T-helper 2 cell (primary cell): ENCODE data around the gene CENPX.

Experiments used
- DNase-seq, 5 experiments: peaks; one replicate each; pipeline versions ENCODE4 v3.0.0 to v3.0.0-alpha.2; 2012 to 2022

The CENPX gene

GRCh38 chr17:82021900-82022309 lies 773 bp downstream of the CENPX start:
- DNase-seq: no peak

- DNase-seq: peak in 3 of 5 experiments; percentile 35 to 66 (median 41)
Observed at GRCh38 chr17:82021107-82021899, 1.4 kb downstream of the CENPX start.

GRCh38 chr17:82020572-82021106 lies 2.0 kb downstream of the CENPX start:
- no peak for DNase-seq

GRCh38 chr17:82019690-82020571 lies 2.7 kb downstream of the CENPX start:
- peak; percentile 28 to 57 (median 44) for DNase-seq

- no peak for DNase-seq
Observed at GRCh38 chr17:82018989-82019689, 3.5 kb downstream of the CENPX start.

- DNase-seq: no peak
Observed at GRCh38 chr17:82018152-82018988, 4.3 kb downstream of the CENPX start.

- DNase-seq: no peak
Observed at GRCh38 chr17:82017612-82018151, 5.0 kb downstream of the CENPX start.

GRCh38 chr17:82016875-82017459 lies 5.7 kb downstream of the CENPX start:
- no peak for DNase-seq

- no peak for DNase-seq
Observed at GRCh38 chr17:82016061-82016874, 6.4 kb downstream of the CENPX start.

GRCh38 chr17:82015311-82015971 lies 7.2 kb downstream of the CENPX start:
- DNase-seq: no peak

- DNase-seq: no peak
Observed at GRCh38 chr17:82014971-82015310, 7.7 kb downstream of the CENPX start.

GRCh38 chr17:82014432-82014831 lies 8.2 kb downstream of the CENPX start:
- no peak for DNase-seq

- DNase-seq: no peak
Observed at GRCh38 chr17:82013772-82014321, 8.8 kb downstream of the CENPX start.

- DNase-seq: no peak
Observed at GRCh38 chr17:82013341-82013740, 9.3 kb downstream of the CENPX start.

GRCh38 chr17:82012640-82013295 lies 9.9 kb downstream of the CENPX start:
- no peak for DNase-seq

- no peak for DNase-seq
Observed at GRCh38 chr17:82012261-82012639, 10.4 kb downstream of the CENPX start.

GRCh38 chr17:82011617-82012187 lies 11.0 kb downstream of the CENPX start:
- no peak for DNase-seq
